Muscle of back (tissue), 11 donors: ENCODE results near the gene STX16. TPM values are rescaled to one million over a fixed set of nuclear protein-coding genes. Genes with fewer than 3 reads are reported as not detected.
A peak's percentile ranks its signal among the peaks of the same experiment; 100 is the strongest.

Source experiments
- DNase-seq, 3 donors: peaks; one replicate each; pipeline versions ENCODE4 v3.0.0 to v3.0.0-alpha.2; 2013
- polyA plus RNA-seq, 10 donors: library from polyadenylated mRNA; unstranded; fragments of 120-200 nt; gene quantifications; one replicate each; pipeline ENCODE4 v1.2.1, GENCODE V29; 2013; ENCODE audit not compliant: insufficient read length in 10 of 10

The STX16 gene
- polyA plus RNA-seq, 10 donors = 33.5 to 81.8 (median 53.4) TPM

GRCh38 chr20:58708246-58708931 lies 57.3 kb downstream of the STX16 start:
- DNase-seq = peak in 1 of 3 donors; percentile 61

GRCh38 chr20:58709013-58709702 lies 58.1 kb downstream of the STX16 start:
- DNase-seq = peak in 2 of 3 donors; percentile 13 to 20

- peak in 2 of 3 donors; percentile 0 to 11 for DNase-seq
These were observed 58.6 kb downstream of the STX16 start for GRCh38 chr20:58709703-58710039.

GRCh38 chr20:58710481-58711265 lies 59.6 kb downstream of the STX16 start:
- DNase-seq = peak in 2 of 3 donors; percentile 0 to 5

GRCh38 chr20:58711266-58712051 lies 60.4 kb downstream of the STX16 start:
- peak in 1 of 3 donors; percentile 5 for DNase-seq

- DNase-seq = peak in 1 of 3 donors; percentile 1
These were observed 61.2 kb downstream of the STX16 start for GRCh38 chr20:58712151-58712791.

- peak in 1 of 3 donors; percentile 5 for DNase-seq
These were observed 62.0 kb downstream of the STX16 start for GRCh38 chr20:58712806-58713731.

- DNase-seq = peak in 1 of 3 donors; percentile 5
These were observed 62.8 kb downstream of the STX16 start for GRCh38 chr20:58713801-58714339.

GRCh38 chr20:58714340-58714922 lies 63.3 kb downstream of the STX16 start:
- peak in 1 of 3 donors; percentile 9 for DNase-seq

- DNase-seq = peak in 1 of 3 donors; percentile 1
These were observed 63.9 kb downstream of the STX16 start for GRCh38 chr20:58714923-58715351.

GRCh38 chr20:58715391-58715800 lies 64.3 kb downstream of the STX16 start:
- no peak for DNase-seq

- peak in 1 of 3 donors; percentile 9 for DNase-seq
These were observed 64.9 kb downstream of the STX16 start for GRCh38 chr20:58715801-58716475.

- peak in 1 of 3 donors; percentile 29 for DNase-seq
These were observed 65.6 kb downstream of the STX16 start for GRCh38 chr20:58716476-58717277.

- DNase-seq = peak in 1 of 3 donors; percentile 23
These were observed 66.4 kb downstream of the STX16 start for GRCh38 chr20:58717278-58718091.

- DNase-seq = peak in 1 of 3 donors; percentile 7
These were observed 67.1 kb downstream of the STX16 start for GRCh38 chr20:58718121-58718563.

- DNase-seq = no peak
These were observed 67.6 kb downstream of the STX16 start for GRCh38 chr20:58718729-58719128.

GRCh38 chr20:58719258-58719657 lies 68.2 kb downstream of the STX16 start:
- DNase-seq = no peak
